Endothelial cell of umbilical vein (primary cell): ENCODE results near the gene ABHD14A. TPM values are rescaled to one million over a fixed set of nuclear protein-coding genes. Genes with fewer than 3 reads are reported as not detected.

Experiments used
- BruUV-seq: library from RNA; stranded (reverse); fragments of 400-500 nt; replicated peaks from 2 replicates; lab custom pipeline; 2021; lab: Mats Ljungman, UMichigan
- CTCF ChIA-PET: fragments of 300-600, 350-600 bp; sonication (Branson Sonifier 250); formaldehyde crosslinking; loops from one replicate; lab custom pipeline; 2021; ENCODE audit warnings: antibody characterized with exemption, inconsistent platforms; lab: Charles Lee
- POLR2A ChIA-PET: fragments of 300-600, 350-600 bp; sonication (Branson Sonifier 250); formaldehyde crosslinking; loops from one replicate; lab custom pipeline; 2021; ENCODE audit warnings: antibody characterized with exemption, inconsistent platforms; lab: Charles Lee
- DNase-seq: peaks from one replicate; pipeline ENCODE4 v3.0.0-alpha.2; 2011; ENCODE audit warnings: low read depth, low spot score
- FAIRE-seq: peaks from 2 replicates; lab custom pipeline; 2011; peaks lifted over from hg19 to GRCh38; lab: Jason Lieb, UNC
- H2AFZ ChIP-seq: 2 replicates; pipeline ENCODE4 v1.6.0; 2012; ENCODE audit warnings: low read depth, low read length, control low read depth, inconsistent platforms
- H3K27ac ChIP-seq: 2 replicates; pipeline ENCODE4 v1.5.1; 2011; ENCODE audit warnings: low read depth, mild to moderate bottlenecking, control low read depth, low read length, moderate library complexity; ENCODE audit not compliant: insufficient read depth
- H3K27me3 ChIP-seq, 2 experiments: 2 replicates each; pipeline versions ENCODE4 v1.6.0 to v1.6.1; 2011; ENCODE audit warnings: low read length in 2 of 2, mixed read lengths in 1 of 2; ENCODE audit not compliant: control insufficient read depth in 2 of 2, insufficient read depth in 2 of 2
- H3K36me3 ChIP-seq, 2 experiments: 2 replicates in 1 of 2; 3 replicates in 1 of 2; pipeline ENCODE4 v1.5.1; 2011; ENCODE audit warnings: low read length in 2 of 2, mild to moderate bottlenecking in 1 of 2, moderate library complexity in 1 of 2; ENCODE audit not compliant: control insufficient read depth in 2 of 2, insufficient read depth in 2 of 2; ENCODE audit errors: extremely low read depth in 1 of 2
- H3K4me1 ChIP-seq: 3 replicates; pipeline ENCODE4 v1.5.1; 2011; ENCODE audit warnings: mild to moderate bottlenecking, low read length; ENCODE audit not compliant: control insufficient read depth, insufficient read depth; ENCODE audit errors: extremely low read depth
- H3K4me2 ChIP-seq: 2 replicates; pipeline ENCODE4 v1.6.1; 2011; ENCODE audit warnings: low read length, control low read depth, mixed read lengths; ENCODE audit not compliant: insufficient read depth
- H3K4me3 ChIP-seq, 3 experiments: fragments of 200-600 bp in 1 of 3; sonication (generic), shearing (Covaris generic) in 1 of 3; replicated peaks in 1 of 3; 2 replicates each; pipeline ENCODE4 v1.5.1; 2011 to 2016; ENCODE audit warnings: control low read depth in 3 of 3, low read length in 3 of 3, mild to moderate bottlenecking in 2 of 3, inconsistent platforms in 1 of 3, low read depth in 1 of 3, moderate library complexity in 1 of 3; ENCODE audit not compliant: insufficient read depth in 1 of 3
- H3K79me2 ChIP-seq: 2 replicates; pipeline ENCODE4 v1.6.0; 2012; ENCODE audit warnings: low read length, inconsistent platforms; ENCODE audit not compliant: control insufficient read depth, insufficient read depth
- H3K9ac ChIP-seq: replicated peaks from 2 replicates; pipeline ENCODE3; 2011; ENCODE audit warnings: low read length, control low read depth; ENCODE audit not compliant: insufficient read depth; ENCODE audit errors: extremely low read depth
- H3K9me1 ChIP-seq: replicated peaks from 3 replicates; pipeline ENCODE4 v1.6.0; 2011; ENCODE audit warnings: mild to moderate bottlenecking, low read length; ENCODE audit not compliant: control insufficient read depth, insufficient read depth; ENCODE audit errors: extremely low read depth
- H3K9me3 ChIP-seq: replicated peaks from 2 replicates; pipeline ENCODE4 v1.5.1; 2012; ENCODE audit warnings: low read length, inconsistent platforms; ENCODE audit not compliant: control insufficient read depth, insufficient read depth
- H4K20me1 ChIP-seq: replicated peaks from 2 replicates; pipeline ENCODE3; 2011; ENCODE audit warnings: mild to moderate bottlenecking, low read length; ENCODE audit not compliant: control insufficient read depth, insufficient read depth; ENCODE audit errors: extremely low read depth
- CTCF ChIP-seq, 2 donors: IDR thresholded peaks; 1 replicate in 1 of 2; 2 replicates in 1 of 2; pipeline ENCODE4 v1.5.1; 2011; ENCODE audit warnings: low read length in 2 of 2, mild to moderate bottlenecking in 2 of 2, moderate library complexity in 2 of 2, control low read depth in 1 of 2, inconsistent platforms in 1 of 2, low read depth in 1 of 2; ENCODE audit not compliant: insufficient read depth in 1 of 2; ENCODE audit errors: extremely low read depth in 1 of 2
- EZH2 ChIP-seq: IDR thresholded peaks from 2 replicates; pipeline ENCODE4 v1.6.1; 2012; ENCODE audit warnings: borderline replicate concordance, low read depth, mild to moderate bottlenecking, moderate library complexity, low read length, inconsistent platforms; ENCODE audit not compliant: severe bottlenecking
- FOS ChIP-seq: IDR thresholded peaks from 2 replicates; pipeline ENCODE4 v1.6.1; 2011; ENCODE audit warnings: mild to moderate bottlenecking, low read length, moderate library complexity, borderline replicate concordance; ENCODE audit not compliant: insufficient read depth
- GATA2 ChIP-seq: IDR thresholded peaks from 2 replicates; pipeline ENCODE4 v1.7.0; 2011; ENCODE audit warnings: low read depth, mild to moderate bottlenecking, moderate library complexity, mixed read lengths, low read length; ENCODE audit not compliant: insufficient read length, insufficient read depth
- JUN ChIP-seq: IDR thresholded peaks from 2 replicates; pipeline ENCODE4 v1.6.1; 2011; ENCODE audit warnings: borderline replicate concordance, low read depth; ENCODE audit not compliant: insufficient read length, insufficient read depth
- MAX ChIP-seq: IDR thresholded peaks from 2 replicates; pipeline ENCODE4 v1.6.1; 2011; ENCODE audit not compliant: insufficient read depth, insufficient read length
- MYC ChIP-seq: IDR thresholded peaks from one replicate; pipeline ENCODE4 v1.6.1; 2011; ENCODE audit warnings: mild to moderate bottlenecking, low read depth, low read length
- POLR2A ChIP-seq: IDR thresholded peaks from 2 replicates; pipeline ENCODE4 v1.6.1; 2012; ENCODE audit warnings: low read depth, mild to moderate bottlenecking, control low read depth, low read length
- POLR2AphosphoS5 ChIP-seq: IDR thresholded peaks from 2 replicates; pipeline ENCODE4 v1.6.1; 2012; ENCODE audit warnings: low read depth, mild to moderate bottlenecking, control low read depth, low read length, moderate library complexity; ENCODE audit not compliant: insufficient read depth
- dilution Hi-C: fragments of 300-500 bp; cut with MboI; formaldehyde crosslinking; loops from one replicate; pipeline ENCODE4 v1.15.0; 2019; ENCODE audit warnings: low sequenced_read_pairs; ENCODE audit not compliant: extremely low pct_ligation_motif_present
- intact Hi-C: fragments of 100-400 bp; cut with micrococcal nuclease; formaldehyde crosslinking; loops from one replicate; pipeline ENCODE4 v1.10.0; 2022
- polyA plus RNA-seq, 4 experiments: library from polyadenylated mRNA; depleted of rRNA in 3 of 4; stranded (reverse) in 3 of 4; unstranded in 1 of 4; fragments of >200 nt; gene quantifications; 2 replicates each; pipeline versions ENCODE4 v1.2.1 to v1.2.3, GENCODE V29; 2011 to 2012; ENCODE audit warnings: missing spikeins in 1 of 4
- total RNA-seq: library from RNA; stranded (reverse); gene quantifications from 2 replicates; pipeline ENCODE4 v1.2.3, GENCODE V29; 2021

The ABHD14A gene
- total and polyA plus RNA-seq, 2 donors (not counting 3 experiments of a cell fraction or from before 2014, with no cell fraction given): 6.6 to 23.7 TPM

- H3K27me3 ChIP-seq: peaks cover 7 to 13% of the 10 kb centered on the region in 2 experiments
- BruUV-seq: no TSS peak
- no peaks in the 10 kb centered on the region for H3K4me1 ChIP-seq
- no peak overlapping the region for H3K4me3 ChIP-seq
- H3K9me1 ChIP-seq: no peaks in the 10 kb centered on the region
- intact Hi-C loops: no loop called here
- DNase-seq (no peak), FAIRE-seq (no peak)
- no peak overlapping the region for H3K4me2 ChIP-seq
- no peaks in the 10 kb centered on the region for H3K79me2 ChIP-seq
- H3K27ac ChIP-seq: no peak overlapping the region
- dilution Hi-C loops: no loop called here
- ChIA-PET POLR2A (no interaction called here), CTCF (interaction anchor here (0.6 to 2.1 kb wide), 5 partner anchors 10 to 17 kb away, joined by 3 to 14 read pairs (median 8); partner anchors contain the start of genes ABHD14A, ABHD14B, PARP3 and PCBP4)
- H4K20me1 ChIP-seq: no peaks in the 10 kb centered on the region
- no peaks in the 10 kb centered on the region for H3K9me3 ChIP-seq
- H3K9ac ChIP-seq: no peak overlapping the region
- TF ChIP-seq POLR2AphosphoS5 (no peak), MAX (no peak), FOS (no peak), POLR2A (no peak), JUN (no peak), MYC (no peak), GATA2 (no peak), EZH2 (no peak), CTCF (IDR thresholded peaks at IDR 0.05; ENCODE audit: extremely low read depth in 1 of 2, insufficient read depth in 1 of 2, low read depth in 1 of 2, low read length in 2 of 2) (no peak)
- H2AFZ ChIP-seq: no peak overlapping the region
- H3K36me3 ChIP-seq: peaks cover 0 to 2% of the 10 kb centered on the region in 2 experiments
Observed at GRCh38 chr3:51957520-51958205, 17.2 kb upstream of the ABHD14A start.
